Measurements from ENCODE around the gene MYCL.

GRCh38 chr1:39886757-39887231, 14.9 kb downstream of the MYCL start:
- TF ChIP-seq CTCF (IDR thresholded peaks at IDR 0.05), result no peak
- no peak for TF ChIP-seq POLR2A (IDR thresholded peaks at IDR 0.05)

Data from right lobe of liver (tissue), 4 donors.